BLaER1 treated with 17β-estradiol and CSF1 and Interleukin-3, amounts not matched to agents 10 nM and 100 nM (cell line): Measurements from ENCODE around the gene PRRX2.
"Not testable (repeated sequence)": the region's sequence is repeated elsewhere in the genome, so short reads cannot be mapped to it uniquely, and the experiment has no call there.

Experiments used
- H3K27ac ChIP-seq, 11 experiments: shearing (Covaris generic); formaldehyde crosslinking; 2 replicates each; pipeline ENCODE4 v1.8.1; 2022
- H3K27me3 ChIP-seq, 11 experiments: shearing (Covaris generic); formaldehyde crosslinking; 2 replicates each; pipeline ENCODE4 v1.8.1; 2022
- H3K36me3 ChIP-seq, 11 experiments: shearing (Covaris generic); formaldehyde crosslinking; 2 replicates each; pipeline ENCODE4 v1.8.1; 2022
- H3K4me1 ChIP-seq, 10 experiments: shearing (Covaris generic); formaldehyde crosslinking; 2 replicates each; pipeline ENCODE4 v1.8.1; 2022
- H3K4me2 ChIP-seq, 11 experiments: shearing (Covaris generic); formaldehyde crosslinking; 2 replicates each; pipeline ENCODE4 v1.8.1; 2022
- H3K4me3 ChIP-seq, 10 experiments: shearing (Covaris generic); formaldehyde crosslinking; 2 replicates each; pipeline ENCODE4 v1.8.1; 2022
- H3K9ac ChIP-seq, 11 experiments: shearing (Covaris generic); formaldehyde crosslinking; 2 replicates each; pipeline ENCODE4 v1.8.1; 2022
- H3K9me3 ChIP-seq, 11 experiments: shearing (Covaris generic); formaldehyde crosslinking; replicated peaks in 1 of 11; 2 replicates each; pipeline ENCODE4 v1.8.1; 2022
- H4K20me1 ChIP-seq, 11 experiments: shearing (Covaris generic); formaldehyde crosslinking; 2 replicates each; pipeline ENCODE4 v1.8.1; 2022
- Cebpa-rat ChIP-seq, 11 experiments: shearing (Covaris generic); IDR thresholded peaks; 2 replicates each; pipeline ENCODE4 v1.8.1; 2022

Gene PRRX2

GRCh38 chr9:129748249-129748648 lies 82.8 kb downstream of the PRRX2 start:
- peak overlapping the region in 1 of 11 experiments; percentile 3; a peak in 1 of 22 replicates for H3K9ac ChIP-seq
- no peaks in the 10 kb centered on the region for H4K20me1 ChIP-seq
- H3K27ac ChIP-seq = no peak overlapping the region
- peaks cover 15 to 75% (median 38%) of the 10 kb centered on the region in 10 experiments for H3K4me1 ChIP-seq
- H3K27me3 ChIP-seq = peaks cover 0 to 5% (median 0%) of the 10 kb centered on the region in 11 experiments; a peak in 2 of 22 replicates
- no peak overlapping the region for H3K4me3 ChIP-seq
- peaks cover 0 to 48% (median 0%) of the 10 kb centered on the region in 11 experiments; a peak in 4 of 22 replicates for H3K36me3 ChIP-seq
- H3K4me2 ChIP-seq = peak overlapping the region in 2 of 11 experiments; percentile 25 to 88; a peak in 3 of 22 replicates
- no peaks in the 10 kb centered on the region for H3K9me3 ChIP-seq
- TF ChIP-seq Cebpa-rat (IDR thresholded peaks at IDR 0.05) = no peak

- H3K4me2 ChIP-seq = peak overlapping the region in 2 of 11 experiments; percentile 25 to 88; a peak in 2 of 22 replicates
Measured at GRCh38 chr9:129749052-129749451, 83.6 kb downstream of the PRRX2 start.

GRCh38 chr9:129749575-129749974 lies 84.1 kb downstream of the PRRX2 start:
- Histone ChIP-seq H3K4me1 (peaks cover 13 to 76% (median 41%) of the 10 kb centered on the region in 10 experiments), H3K36me3 (peaks cover 0 to 35% (median 0%) of the 10 kb centered on the region in 11 experiments; a peak in 4 of 22 replicates), H4K20me1 (no peaks in the 10 kb centered on the region), H3K27me3 (peaks cover 0 to 15% (median 0%) of the 10 kb centered on the region in 11 experiments; a peak in 5 of 22 replicates), H3K27ac (peak overlapping the region in 2 of 11 experiments; percentile 19 to 23; a peak in 1 of 22 replicates), H3K9ac (peak overlapping the region in 3 of 11 experiments; percentile 10 to 32 (median 19); a peak in 2 of 22 replicates), H3K9me3 (no peaks in the 10 kb centered on the region), H3K4me2 (peak overlapping the region in 2 of 11 experiments; percentile 88 to 97; a peak in 4 of 22 replicates), H3K4me3 (no peak overlapping the region)
- TF ChIP-seq Cebpa-rat (IDR thresholded peaks at IDR 0.05) = no peak

More at GRCh38 chr9:129749052-129749451, 83.6 kb downstream of the PRRX2 start:
- not testable (repeated sequence) for H3K9me3 ChIP-seq, H4K20me1 ChIP-seq, H3K4me3 ChIP-seq, H3K27ac ChIP-seq
- peaks cover 0 to 13% (median 0%) of the 10 kb centered on the region in 11 experiments; a peak in 5 of 22 replicates for H3K27me3 ChIP-seq
- H3K4me1 ChIP-seq = peaks cover 13 to 75% (median 40%) of the 10 kb centered on the region in 10 experiments
- peak overlapping the region in 1 of 11 experiments; percentile 3; a peak in 2 of 22 replicates for H3K9ac ChIP-seq
- peaks cover 0 to 40% (median 0%) of the 10 kb centered on the region in 11 experiments; a peak in 4 of 22 replicates for H3K36me3 ChIP-seq

- peaks cover 13 to 80% (median 41%) of the 10 kb centered on the region in 10 experiments for H3K4me1 ChIP-seq
- H3K9me3 ChIP-seq = no peaks in the 10 kb centered on the region
- peaks cover 0 to 30% (median 0%) of the 10 kb centered on the region in 11 experiments; a peak in 4 of 22 replicates for H3K36me3 ChIP-seq
- H3K4me3 ChIP-seq = peak overlapping the region in 1 of 10 experiments; percentile 7; a peak in 1 of 20 replicates
- peaks cover 0 to 15% (median 0%) of the 10 kb centered on the region in 11 experiments; a peak in 5 of 22 replicates for H3K27me3 ChIP-seq
- peak overlapping the region in 5 of 11 experiments; percentile 10 to 35 (median 24); a peak in 3 of 22 replicates for H3K9ac ChIP-seq
- no peak for TF ChIP-seq Cebpa-rat (IDR thresholded peaks at IDR 0.05)
- peak overlapping the region in 3 of 11 experiments; percentile 19 to 23 (median 19); a peak in 2 of 22 replicates for H3K27ac ChIP-seq
- peak overlapping the region in 4 of 11 experiments; percentile 9 to 97 (median 88); a peak in 7 of 22 replicates for H3K4me2 ChIP-seq
- H4K20me1 ChIP-seq = no peaks in the 10 kb centered on the region
Measured at GRCh38 chr9:129750013-129750638, 84.7 kb downstream of the PRRX2 start.

- peaks cover 0 to 25% (median 0%) of the 10 kb centered on the region in 11 experiments; a peak in 4 of 22 replicates for H3K36me3 ChIP-seq
- peak overlapping the region in 4 of 11 experiments; percentile 4 to 64 (median 18); a peak in 4 of 22 replicates for H3K27ac ChIP-seq
- no peaks in the 10 kb centered on the region for H3K9me3 ChIP-seq
- no peak for TF ChIP-seq Cebpa-rat (IDR thresholded peaks at IDR 0.05)
- H4K20me1 ChIP-seq = no peaks in the 10 kb centered on the region
- peak overlapping the region in 7 of 10 experiments; percentile 19 to 67 (median 54); a peak in 11 of 20 replicates for H3K4me3 ChIP-seq
- H3K9ac ChIP-seq = peak overlapping the region in 9 of 11 experiments; percentile 2 to 71 (median 48); a peak in 15 of 22 replicates
- peaks cover 0 to 15% (median 0%) of the 10 kb centered on the region in 11 experiments; a peak in 5 of 22 replicates for H3K27me3 ChIP-seq
- H3K4me2 ChIP-seq = peak overlapping the region; percentile 58 to 97 (median 81)
- H3K4me1 ChIP-seq = peaks cover 25 to 80% (median 52%) of the 10 kb centered on the region in 10 experiments
Measured at GRCh38 chr9:129751841-129752801, 86.7 kb downstream of the PRRX2 start.

- H3K4me3 ChIP-seq = peak within 1 kb of the TSS in 7 of 10 experiments; percentile 19 to 67 (median 54); a peak in 11 of 20 replicates
- H3K27me3 ChIP-seq = peaks cover 0 to 15% (median 0%) of the 10 kb centered on the region in 11 experiments; a peak in 5 of 22 replicates
- H4K20me1 ChIP-seq = no peaks in the 10 kb centered on the region
- H3K9me3 ChIP-seq = no peaks in the 10 kb centered on the region
- H3K4me2 ChIP-seq = peak within 1 kb of the TSS; percentile 58 to 97 (median 81)
- peaks cover 35 to 90% (median 61%) of the 10 kb centered on the region in 10 experiments for H3K4me1 ChIP-seq
- peaks cover 0 to 16% (median 0%) of the 10 kb centered on the region in 11 experiments; a peak in 4 of 22 replicates for H3K36me3 ChIP-seq
- peak within 1 kb of the TSS in 9 of 11 experiments; percentile 4 to 64 (median 27); a peak in 12 of 22 replicates for H3K27ac ChIP-seq
- H3K9ac ChIP-seq = peak within 1 kb of the TSS in 10 of 11 experiments; percentile 2 to 71 (median 44); a peak in 16 of 22 replicates
- TF ChIP-seq Cebpa-rat (IDR thresholded peaks at IDR 0.05) = no peak
Measured at GRCh38 chr9:129752900-129753729, 87.7 kb downstream of the PRRX2 start, which contains the start of gene PTGES. Gene PTGES (minus strand): TSS chr9:129753042. CDS start chr9:129753012, 30 bp downstream.

GRCh38 chr9:129755151-129755550 lies 89.7 kb downstream of the PRRX2 start:
- peak overlapping the region in 7 of 11 experiments; percentile 79 to 97 (median 84); a peak in 12 of 22 replicates for H3K4me2 ChIP-seq
- peaks cover 0 to 15% (median 0%) of the 10 kb centered on the region in 11 experiments; a peak in 5 of 22 replicates for H3K27me3 ChIP-seq
- peaks cover 39 to 98% (median 82%) of the 10 kb centered on the region in 10 experiments for H3K4me1 ChIP-seq
- no peaks in the 10 kb centered on the region for H3K9me3 ChIP-seq
- H3K4me3 ChIP-seq = no peak overlapping the region
- H3K36me3 ChIP-seq = no peaks in the 10 kb centered on the region
- H3K9ac ChIP-seq = no peak overlapping the region
- no peaks in the 10 kb centered on the region for H4K20me1 ChIP-seq
- peak overlapping the region in 7 of 11 experiments; percentile 77 to 87 (median 84); a peak in 13 of 22 replicates for H3K27ac ChIP-seq
- TF ChIP-seq Cebpa-rat (IDR thresholded peaks at IDR 0.05) = no peak
